Activated T-cell treated with anti-CD3 and anti-CD28 coated beads, Interleukin-2, amount 50 U/mL, for 48 hours (primary cell): Measurements from ENCODE around the gene NOS1AP.
"Not testable (repeated sequence)": the region's sequence is repeated elsewhere in the genome, so short reads cannot be mapped to it uniquely, and the experiment has no call there.

ENCODE experiments used
- DNase-seq, 2 experiments: peaks; one replicate each; pipeline ENCODE4 v3.0.0-alpha.2; 2020

NOS1AP gene

GRCh38 chr1:162197615-162198421, 128.3 kb downstream of the NOS1AP start:
- DNase-seq, result no peak

DNA sequence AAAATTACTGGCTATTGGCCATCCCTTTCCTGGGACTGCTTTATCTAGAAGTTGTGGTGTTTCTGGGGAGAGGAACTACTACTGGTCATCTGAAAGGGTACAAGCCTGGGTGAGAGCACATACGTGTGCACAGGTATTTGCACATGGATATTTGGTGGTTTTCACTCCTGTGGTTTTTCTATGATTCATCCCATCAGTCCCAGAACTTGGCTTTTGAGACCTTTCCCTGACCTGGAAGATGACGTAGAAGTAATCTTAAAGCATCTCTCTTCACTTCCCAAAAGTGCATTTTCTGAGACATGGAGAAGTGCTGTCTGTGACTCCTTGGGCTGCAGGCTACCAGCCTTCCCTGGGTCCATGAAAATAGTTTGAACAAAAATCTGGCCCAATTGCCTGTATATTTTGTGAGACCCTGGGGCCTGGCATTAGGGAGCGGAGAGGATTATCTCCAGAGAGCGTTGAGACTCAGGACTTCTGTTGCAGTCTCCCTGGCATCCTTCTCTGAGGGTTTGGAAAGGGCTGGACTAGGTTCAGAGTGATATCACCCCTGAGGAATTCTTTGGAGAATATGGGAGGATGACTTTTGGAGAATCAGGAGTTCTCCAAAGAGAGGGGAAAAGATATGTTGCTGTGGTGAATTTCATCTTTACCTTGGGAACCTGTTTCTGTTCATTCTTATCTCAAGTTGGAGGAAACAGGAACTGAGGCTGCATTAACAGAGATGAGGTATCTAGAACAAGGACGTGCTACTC, 130.8 kb downstream of the NOS1AP start:
- no peak for DNase-seq

DNA sequence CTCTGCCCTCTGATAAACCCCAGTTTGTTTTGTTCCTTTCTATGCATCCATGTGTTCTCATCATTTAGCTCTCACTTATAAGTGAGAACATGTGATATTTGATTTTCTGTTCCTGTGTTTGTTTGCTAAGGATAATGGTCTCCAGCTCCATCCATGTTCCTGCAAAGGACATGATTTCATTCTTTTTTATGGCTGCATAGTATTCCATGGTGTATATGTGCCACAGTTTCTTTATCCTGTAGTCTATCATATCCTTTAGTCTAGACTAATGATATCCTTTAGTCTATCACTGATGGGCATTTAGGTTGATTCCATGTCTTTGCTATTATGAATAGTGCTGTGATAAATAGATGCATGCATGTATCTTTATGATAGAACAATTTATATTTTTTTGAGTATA, 131.6 kb downstream of the NOS1AP start:
- not testable (repeated sequence) for DNase-seq

- DNase-seq, result no peak
Observed at GRCh38 chr1:162204129-162204822, 134.8 kb downstream of the NOS1AP start.

DNA sequence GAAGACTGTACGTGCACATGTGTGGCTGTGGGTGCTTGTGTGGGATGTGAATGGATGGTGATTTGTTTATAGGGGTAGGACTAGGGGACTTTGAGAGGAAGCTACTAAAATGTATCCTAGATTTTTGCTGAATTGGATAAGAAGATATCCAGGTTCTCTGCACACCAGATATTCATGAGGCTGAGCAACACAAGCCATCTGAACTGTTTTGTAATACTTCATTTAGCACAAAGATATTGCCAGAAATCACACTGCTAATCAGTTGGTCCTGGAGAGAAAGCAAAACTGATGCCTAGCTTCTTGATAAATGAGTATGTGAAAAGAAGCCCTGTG, 135.3 kb downstream of the NOS1AP start:
- DNase-seq, result no peak

GRCh38 chr1:162206300-162206699, 136.8 kb downstream of the NOS1AP start:
- no peak for DNase-seq

GRCh38 chr1:162206749-162207635, 137.5 kb downstream of the NOS1AP start:
- no peak for DNase-seq

GRCh38 chr1:162207862-162208261, 138.4 kb downstream of the NOS1AP start:
- no peak for DNase-seq

- no peak for DNase-seq
Observed at GRCh38 chr1:162210196-162210595, 140.7 kb downstream of the NOS1AP start.

GRCh38 chr1:162212713-162213112, 143.2 kb downstream of the NOS1AP start:
- no peak for DNase-seq

DNA sequence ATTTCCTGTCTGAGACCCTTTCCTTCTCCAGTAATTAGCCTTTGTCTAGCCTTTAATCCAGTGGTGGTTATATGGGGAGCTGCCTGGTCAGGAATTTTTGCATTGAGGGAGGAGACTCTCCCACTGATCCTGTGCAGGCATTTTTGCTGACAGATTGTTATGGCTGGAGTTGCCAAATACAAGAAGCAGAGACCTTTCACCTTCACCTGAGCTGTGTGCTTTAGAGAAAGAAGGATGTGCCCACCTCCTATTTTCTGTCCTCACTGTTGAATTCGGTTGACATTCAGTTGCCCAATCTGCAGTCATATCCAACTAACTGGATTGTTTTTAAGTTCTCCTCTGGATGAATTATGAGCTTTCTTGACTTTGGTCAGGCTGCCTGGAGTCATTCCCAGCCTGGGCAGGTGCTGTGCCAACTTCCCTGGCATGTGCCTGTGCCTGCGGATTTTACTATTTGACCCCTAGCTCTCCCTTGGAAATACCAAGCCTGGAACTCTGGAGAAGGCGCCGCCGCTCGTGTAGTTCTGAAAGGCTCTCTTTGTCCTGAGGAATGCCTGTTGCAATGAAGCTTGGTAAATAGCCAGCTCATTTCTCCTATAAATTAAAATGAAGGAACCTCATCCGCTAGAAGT, 143.9 kb downstream of the NOS1AP start:
- no peak for DNase-seq

- DNase-seq, result no peak
Observed at GRCh38 chr1:162214202-162214601, 144.7 kb downstream of the NOS1AP start.

DNA sequence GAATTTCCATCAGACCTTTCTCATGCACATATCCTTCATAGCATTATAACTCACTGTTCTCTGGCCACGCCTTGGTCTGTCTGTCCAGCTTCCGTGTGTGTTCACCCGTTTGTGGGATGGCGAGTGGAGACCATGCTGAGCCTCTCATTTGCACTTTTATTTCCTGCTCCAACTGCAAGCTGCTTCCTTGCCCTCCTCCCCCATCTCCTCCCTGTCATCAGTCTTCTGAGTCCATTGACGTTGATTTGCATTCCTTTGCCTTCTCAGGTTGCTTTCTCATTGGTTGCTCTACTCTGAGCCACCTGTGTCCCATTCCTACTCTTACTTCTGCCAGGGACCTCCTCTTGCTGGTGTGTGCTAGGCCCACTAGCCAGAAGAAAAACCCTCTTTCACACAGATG, 146.4 kb downstream of the NOS1AP start:
- no peak for DNase-seq

DNA sequence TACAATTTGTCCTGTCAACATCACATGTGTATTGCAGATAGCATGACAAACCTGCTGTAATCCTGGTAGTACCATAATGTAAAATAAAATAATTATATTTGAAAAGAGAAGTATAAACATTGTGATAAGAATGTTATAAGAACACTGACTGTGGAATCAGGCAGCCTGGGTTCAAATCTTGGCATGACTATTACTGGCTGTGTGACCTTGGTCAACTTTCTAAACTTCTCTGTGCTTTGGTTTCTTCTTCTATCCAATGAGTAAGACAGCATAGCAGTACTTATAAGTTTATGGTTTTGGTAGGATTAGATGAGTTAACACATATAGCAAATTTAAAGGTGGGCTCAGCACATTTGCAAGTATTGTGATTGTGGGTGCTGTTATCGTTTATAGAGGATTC, 147.1 kb downstream of the NOS1AP start:
- no peak for DNase-seq

DNA sequence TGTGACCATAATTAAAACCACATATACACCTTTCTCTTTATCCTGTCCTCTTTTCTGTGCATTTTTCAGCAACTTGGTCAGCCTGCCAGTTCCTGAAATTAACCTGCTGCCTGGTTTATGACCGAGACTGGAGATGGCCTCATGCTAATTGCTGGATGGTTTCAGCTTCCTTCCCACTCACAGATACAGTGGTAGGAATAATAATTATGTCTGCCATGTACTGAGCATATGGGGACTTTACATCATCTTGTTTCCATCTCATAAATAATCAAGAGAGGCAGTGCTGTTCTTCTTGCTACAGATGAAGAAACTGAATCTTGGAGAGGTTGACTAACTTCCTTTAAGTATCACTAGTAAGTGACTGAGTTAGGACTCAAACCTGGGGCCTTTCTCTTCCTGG, 148.2 kb downstream of the NOS1AP start:
- no peak for DNase-seq

DNA sequence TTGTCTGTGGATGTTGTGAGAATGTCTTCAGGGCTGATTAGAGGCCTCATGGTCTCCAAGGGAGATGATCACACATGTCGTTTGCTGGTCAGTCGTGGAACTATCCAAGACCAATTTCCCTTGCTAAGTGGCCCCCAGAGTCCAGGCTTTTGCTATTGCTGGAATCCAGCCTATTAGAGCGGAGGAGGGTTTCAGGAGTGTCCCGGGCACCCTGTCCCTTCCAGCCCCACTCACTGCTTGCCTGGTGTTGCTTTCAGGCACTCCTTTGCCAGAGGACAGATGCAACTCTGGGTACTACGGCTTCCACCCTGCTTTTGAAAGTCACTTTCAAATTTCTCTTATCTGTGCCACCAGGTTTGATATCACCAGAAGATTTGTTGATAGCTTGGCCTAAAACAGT, 149.1 kb downstream of the NOS1AP start:
- no peak for DNase-seq

DNA sequence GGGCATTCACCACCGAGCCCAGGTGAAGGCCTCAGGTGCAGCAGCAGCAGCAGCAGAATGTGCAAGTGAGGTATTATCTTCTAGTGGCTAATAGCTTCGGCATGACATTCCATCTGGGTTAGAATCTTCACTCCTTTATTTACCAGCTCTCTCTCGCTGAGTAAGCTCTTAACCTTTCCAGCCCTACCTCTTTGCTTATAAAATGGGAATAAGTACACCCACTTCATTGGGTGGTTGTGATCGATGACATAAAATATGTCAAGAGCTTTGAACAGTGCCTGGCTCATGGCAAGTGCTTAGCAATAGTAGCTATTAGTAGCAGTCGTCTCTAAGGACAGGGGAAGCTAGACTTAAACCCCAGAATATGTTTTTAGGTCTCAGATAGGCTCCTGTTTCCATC, 149.5 kb downstream of the NOS1AP start:
- DNase-seq, result no peak

GRCh38 chr1:162219461-162219860, 150.0 kb downstream of the NOS1AP start:
- DNase-seq, result no peak

- DNase-seq, result no peak
Observed at GRCh38 chr1:162220009-162220539, 150.6 kb downstream of the NOS1AP start.

- no peak for DNase-seq
Observed at GRCh38 chr1:162222014-162222413, 152.5 kb downstream of the NOS1AP start.

GRCh38 chr1:162222730-162223129, 153.2 kb downstream of the NOS1AP start:
- no peak for DNase-seq

GRCh38 chr1:162223488-162223887, 154.0 kb downstream of the NOS1AP start:
- no peak for DNase-seq
